Small intestine (tissue), 7 donors: Measurements from ENCODE around the gene TGFB2. TPM values are rescaled to one million over a fixed set of nuclear protein-coding genes. Genes with fewer than 3 reads are reported as not detected.

Source experiments
- DNase-seq, 2 donors: peaks; one replicate each; pipeline versions ENCODE4 v3.0.0 to v3.0.0-alpha.2; 2013
- FAIRE-seq: peaks from 2 replicates; lab custom pipeline; 2012; peaks lifted over from hg19 to GRCh38; lab: Jason Lieb, UNC
- H3K27ac ChIP-seq, 3 donors: one replicate each; pipeline ENCODE4 v1.5.1; 2013; ENCODE audit warnings: low read length in 2 of 3, mild to moderate bottlenecking in 2 of 3, control low read depth in 1 of 3, inconsistent platforms in 1 of 3, low read depth in 1 of 3, moderate library complexity in 1 of 3
- H3K27me3 ChIP-seq, 3 donors: one replicate each; pipeline ENCODE4 v1.6.1; 2013; ENCODE audit warnings: low read length in 3 of 3, inconsistent platforms in 1 of 3; ENCODE audit not compliant: control insufficient read depth in 3 of 3, insufficient read depth in 3 of 3
- H3K36me3 ChIP-seq, 3 donors: one replicate each; pipeline ENCODE4 v1.6.1; 2013; ENCODE audit warnings: low read length in 3 of 3, inconsistent platforms in 1 of 3, low read depth in 1 of 3, mild to moderate bottlenecking in 1 of 3, moderate library complexity in 1 of 3; ENCODE audit not compliant: control insufficient read depth in 3 of 3, insufficient read depth in 2 of 3
- H3K4me1 ChIP-seq, 3 donors: one replicate each; pipeline ENCODE4 v1.6.1; 2013; ENCODE audit warnings: low read length in 2 of 3, inconsistent platforms in 1 of 3, low read depth in 1 of 3, mild to moderate bottlenecking in 1 of 3, moderate library complexity in 1 of 3; ENCODE audit not compliant: control insufficient read depth in 3 of 3, insufficient read depth in 2 of 3
- H3K4me3 ChIP-seq, 3 donors: one replicate each; pipeline ENCODE4 v1.5.1; 2013; ENCODE audit warnings: low read length in 3 of 3, control low read depth in 1 of 3, inconsistent platforms in 1 of 3, low read depth in 1 of 3, mild to moderate bottlenecking in 1 of 3, moderate library complexity in 1 of 3
- H3K9me3 ChIP-seq, 2 donors: one replicate each; pipeline ENCODE4 v1.6.1; 2013; ENCODE audit warnings: low read depth in 1 of 2, low read length in 1 of 2; ENCODE audit not compliant: control insufficient read depth in 2 of 2, insufficient read depth in 1 of 2
- WGBS, 3 donors: extraction: QIAGEN DNeasy Blood & Tissue Kit; methylation state at CpG; one replicate each; pipeline ENCODE4 v1.1.7; 2013; 5-methylcytosine and 5-hydroxymethylcytosine counted together
- polyA plus RNA-seq, 4 donors: library from polyadenylated mRNA; stranded (reverse) in 3 of 4; unstranded in 1 of 4; fragments of 200-250 nt in 3 of 4; fragments of 120-200 nt in 1 of 4; gene quantifications; one replicate each; pipeline versions ENCODE4 v1.2.1 to v1.2.3, GENCODE V29; 2013
- donor health status: healthy with polysubstance abuse.
- donor health status: control.
- donor health status: control.
- donor health status: Bipolar disorder and iron deficiency.
- donor health status: healthy.

Gene TGFB2
- polyA plus RNA-seq, 4 donors: 0.49 to 0.95 (median 0.81) TPM; not detected in 1

- FAIRE-seq (peak; percentile 64), DNase-seq (peak in 1 of 2 donors; percentile 72)
- WGBS, 3 donors: 38 to 45% (median 40%) methylated on average over 1 of the region's 1 CpG
- Histone ChIP-seq H3K36me3 (no peaks in the 10 kb centered on the region), H3K4me3 (no peak overlapping the region), H3K9me3 (no peaks in the 10 kb centered on the region), H3K4me1 (peaks cover 0 to 7% (median 0%) of the 10 kb centered on the region in 3 donors), H3K27me3 (no peaks in the 10 kb centered on the region), H3K27ac (no peak overlapping the region)
Measured at GRCh38 chr1:218480588-218481099, 135.5 kb downstream of the TGFB2 start.

- peaks cover 0 to 7% (median 0%) of the 10 kb centered on the region in 3 donors for H3K4me1 ChIP-seq
- no peak overlapping the region for H3K27ac ChIP-seq
- DNase-seq: no peak
- H3K9me3 ChIP-seq: no peaks in the 10 kb centered on the region
- no peak overlapping the region for H3K4me3 ChIP-seq
- FAIRE-seq: no peak
- H3K27me3 ChIP-seq: no peaks in the 10 kb centered on the region
- H3K36me3 ChIP-seq: no peaks in the 10 kb centered on the region
- WGBS, 3 donors: 46 to 54% (median 54%) methylated on average over 3 of the region's 3 CpGs
Measured at GRCh38 chr1:218481116-218481775, 136.1 kb downstream of the TGFB2 start.

DNA sequence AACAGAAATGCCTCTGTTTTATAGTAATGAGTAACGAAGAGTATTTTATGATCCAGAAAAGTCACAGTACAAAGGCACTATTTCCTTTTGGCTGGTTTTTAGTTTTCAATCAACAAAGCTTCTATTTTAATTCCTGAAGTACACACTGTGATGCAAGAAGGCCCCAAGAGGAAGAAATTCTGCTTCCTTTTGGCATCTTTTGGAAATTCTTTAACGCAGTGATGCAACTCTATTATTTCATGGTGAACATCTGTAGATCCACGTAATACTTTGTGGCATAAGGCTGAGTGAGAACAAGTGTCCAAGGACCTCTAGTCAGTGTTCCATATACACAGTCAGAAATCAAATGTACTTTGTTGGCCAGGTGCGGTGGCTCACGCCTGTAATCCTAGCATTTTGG lies 137.5 kb downstream of the TGFB2 start:
- WGBS, 3 donors: 78 to 86% (median 84%) methylated on average over 5 of the region's 5 CpGs
- Histone ChIP-seq H3K36me3 (no peaks in the 10 kb centered on the region), H3K9me3 (no peaks in the 10 kb centered on the region), H3K27ac (no peak overlapping the region), H3K27me3 (no peaks in the 10 kb centered on the region), H3K4me3 (no peak overlapping the region), H3K4me1 (peaks cover 0 to 7% (median 0%) of the 10 kb centered on the region in 3 donors)
- DNase-seq (no peak), FAIRE-seq (no peak)

- DNase-seq: no peak
- WGBS, 3 donors: 66 to 88% (median 86%) methylated on average over 2 of the region's 2 CpGs
- H3K36me3 ChIP-seq: no peaks in the 10 kb centered on the region
- FAIRE-seq: peak; percentile 19
- H3K9me3 ChIP-seq: no peaks in the 10 kb centered on the region
- H3K4me3 ChIP-seq: no peak overlapping the region
- no peak overlapping the region for H3K27ac ChIP-seq
- no peaks in the 10 kb centered on the region for H3K27me3 ChIP-seq
- peaks cover 0 to 4% (median 0%) of the 10 kb centered on the region in 3 donors for H3K4me1 ChIP-seq
Measured at GRCh38 chr1:218485241-218485928, 140.2 kb downstream of the TGFB2 start.

- no peaks in the 10 kb centered on the region for H3K36me3 ChIP-seq
- H3K4me3 ChIP-seq: no peak overlapping the region
- H3K4me1 ChIP-seq: no peaks in the 10 kb centered on the region
- no peak overlapping the region for H3K27ac ChIP-seq
- FAIRE-seq: no peak
- no peaks in the 10 kb centered on the region for H3K9me3 ChIP-seq
- WGBS, 3 donors: 69 to 89% (median 82%) methylated on average over 3 of the region's 3 CpGs
- no peaks in the 10 kb centered on the region for H3K27me3 ChIP-seq
- DNase-seq: no peak
Measured at GRCh38 chr1:218488531-218488930, 143.4 kb downstream of the TGFB2 start.

DNA sequence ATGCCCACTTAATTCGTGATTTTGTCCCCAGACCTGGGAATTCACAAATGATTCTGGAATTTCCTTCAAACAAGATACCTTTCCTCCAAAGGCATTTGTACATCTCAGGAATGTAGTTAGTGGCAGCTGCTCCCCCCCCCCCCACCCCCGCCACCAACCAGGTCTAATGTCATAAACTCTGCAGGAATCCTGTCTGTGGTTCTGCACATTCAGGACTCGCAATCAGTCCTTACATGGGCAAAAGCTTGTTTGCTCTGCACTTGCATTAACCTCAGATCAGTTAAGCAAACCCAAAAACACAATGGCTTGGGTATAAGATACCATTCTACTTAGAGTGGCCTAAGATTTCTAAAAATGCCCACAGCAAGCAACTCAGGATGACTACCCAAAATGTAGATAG lies 143.8 kb downstream of the TGFB2 start:
- no peaks in the 10 kb centered on the region for H3K9me3 ChIP-seq
- WGBS, 3 donors: 74 to 79% (median 78%) methylated on average over 3 of the region's 3 CpGs
- no peak for FAIRE-seq
- no peak for DNase-seq
- H3K27me3 ChIP-seq: no peaks in the 10 kb centered on the region
- H3K4me3 ChIP-seq: no peak overlapping the region
- no peaks in the 10 kb centered on the region for H3K36me3 ChIP-seq
- H3K4me1 ChIP-seq: no peaks in the 10 kb centered on the region
- no peak overlapping the region for H3K27ac ChIP-seq

- Histone ChIP-seq H3K27ac (no peak overlapping the region), H3K36me3 (no peaks in the 10 kb centered on the region), H3K4me1 (no peaks in the 10 kb centered on the region), H3K27me3 (no peaks in the 10 kb centered on the region), H3K4me3 (no peak overlapping the region), H3K9me3 (no peaks in the 10 kb centered on the region)
- DNase-seq: no peak
- WGBS, 3 donors: 87 to 97% (median 93%) methylated on average over 1 of the region's 1 CpG
- FAIRE-seq: no peak
Measured at GRCh38 chr1:218490406-218490922, 145.3 kb downstream of the TGFB2 start.

DNA sequence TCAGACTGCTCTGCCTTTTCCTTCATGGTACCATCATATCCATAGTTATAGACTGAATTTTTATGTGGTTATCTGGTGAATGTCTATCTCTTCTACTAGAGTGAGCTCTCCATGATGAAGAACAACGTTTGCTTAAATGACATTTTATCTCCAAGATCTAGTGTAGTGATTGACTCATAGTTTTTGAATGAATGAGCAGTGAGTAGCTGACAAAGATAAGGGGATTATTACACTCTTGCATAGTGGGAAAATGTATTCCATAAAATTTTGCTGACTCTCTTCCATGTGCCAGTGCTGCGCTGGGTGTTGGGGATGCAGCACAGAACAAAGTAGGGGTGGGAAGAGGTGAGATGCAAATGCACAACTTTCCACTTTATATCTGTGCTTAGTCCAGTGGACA lies 147.7 kb downstream of the TGFB2 start:
- H3K9me3 ChIP-seq: no peaks in the 10 kb centered on the region
- H3K4me1 ChIP-seq: no peaks in the 10 kb centered on the region
- DNase-seq: no peak
- no peak overlapping the region for H3K27ac ChIP-seq
- WGBS, 3 donors: 50 to 67% (median 51%) methylated on average over 2 of the region's 2 CpGs
- FAIRE-seq: no peak
- H3K36me3 ChIP-seq: no peaks in the 10 kb centered on the region
- no peak overlapping the region for H3K4me3 ChIP-seq
- no peaks in the 10 kb centered on the region for H3K27me3 ChIP-seq
